ENCODE results near the gene TBC1D22A.

DNA sequence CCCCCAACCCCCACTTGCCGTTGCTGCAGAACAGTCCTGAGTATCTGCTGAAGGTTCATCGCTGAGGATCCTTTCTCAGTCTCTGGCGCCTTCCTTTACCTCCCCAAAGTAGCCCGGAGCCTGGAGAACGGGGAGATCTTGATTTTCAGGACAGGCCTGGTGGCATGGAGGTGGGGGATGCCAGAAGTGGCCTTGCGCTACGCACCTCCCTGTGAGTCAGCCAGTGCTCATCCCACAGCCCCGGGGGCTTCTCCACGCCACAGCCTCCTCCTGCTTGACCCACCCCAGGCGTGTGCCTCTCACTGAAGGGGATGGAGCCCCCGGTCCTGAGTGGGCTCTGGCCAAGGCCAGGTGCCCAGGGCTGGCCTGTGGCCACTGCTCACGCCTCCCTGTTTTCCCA lies 339.6 kb downstream of the TBC1D22A start:
- TF ChIP-seq, protein P1, sequence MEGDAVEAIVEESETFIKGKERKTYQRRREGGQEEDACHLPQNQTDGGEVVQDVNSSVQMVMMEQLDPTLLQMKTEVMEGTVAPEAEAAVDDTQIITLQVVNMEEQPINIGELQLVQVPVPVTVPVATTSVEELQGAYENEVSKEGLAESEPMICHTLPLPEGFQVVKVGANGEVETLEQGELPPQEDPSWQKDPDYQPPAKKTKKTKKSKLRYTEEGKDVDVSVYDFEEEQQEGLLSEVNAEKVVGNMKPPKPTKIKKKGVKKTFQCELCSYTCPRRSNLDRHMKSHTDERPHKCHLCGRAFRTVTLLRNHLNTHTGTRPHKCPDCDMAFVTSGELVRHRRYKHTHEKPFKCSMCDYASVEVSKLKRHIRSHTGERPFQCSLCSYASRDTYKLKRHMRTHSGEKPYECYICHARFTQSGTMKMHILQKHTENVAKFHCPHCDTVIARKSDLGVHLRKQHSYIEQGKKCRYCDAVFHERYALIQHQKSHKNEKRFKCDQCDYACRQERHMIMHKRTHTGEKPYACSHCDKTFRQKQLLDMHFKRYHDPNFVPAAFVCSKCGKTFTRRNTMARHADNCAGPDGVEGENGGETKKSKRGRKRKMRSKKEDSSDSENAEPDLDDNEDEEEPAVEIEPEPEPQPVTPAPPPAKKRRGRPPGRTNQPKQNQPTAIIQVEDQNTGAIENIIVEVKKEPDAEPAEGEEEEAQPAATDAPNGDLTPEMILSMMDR (conservative IDR thresholded peaks at IDR 0.05; ENCODE audit: low read depth, low read length) = no peak
- no peak for TF ChIP-seq EZH2 (IDR thresholded peaks at IDR 0.05; ENCODE audit: low read length, unreplicated experiment)

Data from PC-3 (cell line).